ENCODE results near the gene PTPA. TPM values are rescaled to one million over a fixed set of nuclear protein-coding genes. Genes with fewer than 3 reads are reported as not detected.

The PTPA gene
- total RNA-seq, 1 experiment from 2014 or later: 91.8 TPM

DNA sequence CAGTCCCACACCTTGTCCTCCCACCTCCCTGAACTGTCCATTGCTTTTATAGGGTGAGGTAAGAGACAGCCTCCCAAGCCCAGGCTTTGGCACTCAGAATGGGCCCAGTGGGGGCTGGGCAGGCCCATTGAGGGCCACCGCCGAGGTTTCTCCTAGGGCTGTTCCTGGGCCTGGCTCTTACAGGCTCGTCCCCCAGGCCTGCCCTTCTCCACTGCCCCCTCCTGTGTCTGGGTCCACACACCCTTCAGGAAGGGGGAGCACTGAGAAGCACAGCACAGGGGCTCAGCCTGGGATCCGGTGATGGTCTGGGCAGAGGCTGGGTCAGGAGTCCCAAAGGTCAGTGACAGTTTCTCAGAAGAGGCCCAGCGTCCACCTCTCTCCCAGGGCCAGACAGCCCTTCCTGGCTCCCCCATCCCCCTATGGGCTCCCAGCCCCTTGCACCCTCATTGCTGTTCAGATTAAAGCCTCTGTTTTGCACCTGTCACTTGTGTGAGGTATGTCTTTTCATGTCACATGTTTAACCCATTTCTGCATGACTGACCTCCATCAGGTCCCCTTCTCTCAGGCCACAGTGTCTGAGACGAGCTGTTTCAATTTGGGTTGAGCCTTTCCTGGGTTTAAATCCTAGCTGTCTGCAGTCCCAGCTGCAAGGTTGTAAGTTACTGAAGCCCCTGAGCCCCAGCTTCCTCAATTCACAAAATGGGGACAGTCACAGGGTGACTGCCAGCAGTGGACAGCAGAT lies 37.4 kb downstream of the PTPA start:
- H3K27ac Mint-ChIP-seq (ENCODE audit: low read depth, unreplicated experiment): no peak overlapping the region
- ChIA-PET POLR2A (interaction anchor here (0.6 to 1.2 kb wide), 2 partner anchors 19 to 46 kb away, joined by 3 to 4 read pairs; no protein-coding TSS in a partner anchor), CTCF (interaction anchor here (0.7 to 1.1 kb wide), 2 partner anchors 17 to 23 kb away, joined by 3 to 4 read pairs; no protein-coding TSS in a partner anchor)
- H3K9me3 Mint-ChIP-seq (ENCODE audit: unreplicated experiment): no peaks in the 10 kb centered on the region
- intact Hi-C loops (cut with micrococcal nuclease): no loop called here
- no peak overlapping the region for H3K4me3 Mint-ChIP-seq (ENCODE audit: unreplicated experiment)
- TSS peak; percentile 56 for BruUV-seq (replicated peaks)
- H3K36me3 Mint-ChIP-seq (ENCODE audit: insufficient read depth, unreplicated experiment): peaks cover 33% of the 10 kb centered on the region
- DNase-seq (ENCODE audit: unreplicated experiment): no peak
- H3K4me1 Mint-ChIP-seq (ENCODE audit: insufficient read depth, unreplicated experiment): no peaks in the 10 kb centered on the region
- H3K27me3 Mint-ChIP-seq (ENCODE audit: insufficient read depth, unreplicated experiment): no peaks in the 10 kb centered on the region
- TF ChIP-seq, protein P1, sequence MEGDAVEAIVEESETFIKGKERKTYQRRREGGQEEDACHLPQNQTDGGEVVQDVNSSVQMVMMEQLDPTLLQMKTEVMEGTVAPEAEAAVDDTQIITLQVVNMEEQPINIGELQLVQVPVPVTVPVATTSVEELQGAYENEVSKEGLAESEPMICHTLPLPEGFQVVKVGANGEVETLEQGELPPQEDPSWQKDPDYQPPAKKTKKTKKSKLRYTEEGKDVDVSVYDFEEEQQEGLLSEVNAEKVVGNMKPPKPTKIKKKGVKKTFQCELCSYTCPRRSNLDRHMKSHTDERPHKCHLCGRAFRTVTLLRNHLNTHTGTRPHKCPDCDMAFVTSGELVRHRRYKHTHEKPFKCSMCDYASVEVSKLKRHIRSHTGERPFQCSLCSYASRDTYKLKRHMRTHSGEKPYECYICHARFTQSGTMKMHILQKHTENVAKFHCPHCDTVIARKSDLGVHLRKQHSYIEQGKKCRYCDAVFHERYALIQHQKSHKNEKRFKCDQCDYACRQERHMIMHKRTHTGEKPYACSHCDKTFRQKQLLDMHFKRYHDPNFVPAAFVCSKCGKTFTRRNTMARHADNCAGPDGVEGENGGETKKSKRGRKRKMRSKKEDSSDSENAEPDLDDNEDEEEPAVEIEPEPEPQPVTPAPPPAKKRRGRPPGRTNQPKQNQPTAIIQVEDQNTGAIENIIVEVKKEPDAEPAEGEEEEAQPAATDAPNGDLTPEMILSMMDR (IDR thresholded peaks at IDR 0.05; ENCODE audit: unreplicated experiment): no peak

DNA sequence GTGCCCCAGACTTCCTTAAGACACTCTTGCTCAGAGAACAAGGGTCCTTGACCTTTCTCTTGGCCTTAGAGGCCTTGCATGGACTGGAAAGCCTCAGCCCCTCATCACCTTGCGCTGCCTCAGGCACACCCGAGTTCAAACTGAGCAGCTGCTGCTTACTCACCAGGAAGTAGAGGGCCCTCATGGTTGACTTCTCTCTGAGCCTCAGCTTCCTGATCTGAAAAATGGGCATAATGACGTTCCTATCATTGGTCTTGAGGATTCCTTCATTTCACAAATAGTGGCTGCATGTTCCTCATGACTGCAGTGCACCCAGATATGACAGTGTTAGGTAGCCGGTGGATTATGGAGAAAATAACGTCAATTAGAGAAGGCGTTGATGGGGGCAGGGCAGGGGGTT lies 38.2 kb downstream of the PTPA start:
- Mint-ChIP-seq H3K27ac (ENCODE audit: low read depth, unreplicated experiment) (no peak overlapping the region), H3K27me3 (ENCODE audit: insufficient read depth, unreplicated experiment) (no peaks in the 10 kb centered on the region), H3K36me3 (ENCODE audit: insufficient read depth, unreplicated experiment) (peaks cover 29% of the 10 kb centered on the region), H3K4me3 (ENCODE audit: unreplicated experiment) (no peak overlapping the region), H3K9me3 (ENCODE audit: unreplicated experiment) (no peaks in the 10 kb centered on the region), H3K4me1 (ENCODE audit: insufficient read depth, unreplicated experiment) (no peaks in the 10 kb centered on the region)
- intact Hi-C loops (cut with micrococcal nuclease): no loop called here
- ChIA-PET POLR2A (interaction anchor here (0.6 to 1.2 kb wide), 4 partner anchors 18 to 200 kb away, joined by 3 to 4 read pairs (median 3); no protein-coding TSS in a partner anchor), CTCF (interaction anchor here (0.7 to 1.1 kb wide), 2 partner anchors 17 to 23 kb away, joined by 3 to 4 read pairs; no protein-coding TSS in a partner anchor)
- no TSS peak for BruUV-seq (replicated peaks)
- no peak for DNase-seq (ENCODE audit: unreplicated experiment)
- TF ChIP-seq, protein P1 (IDR thresholded peaks at IDR 0.05; ENCODE audit: unreplicated experiment): no peak

DNA sequence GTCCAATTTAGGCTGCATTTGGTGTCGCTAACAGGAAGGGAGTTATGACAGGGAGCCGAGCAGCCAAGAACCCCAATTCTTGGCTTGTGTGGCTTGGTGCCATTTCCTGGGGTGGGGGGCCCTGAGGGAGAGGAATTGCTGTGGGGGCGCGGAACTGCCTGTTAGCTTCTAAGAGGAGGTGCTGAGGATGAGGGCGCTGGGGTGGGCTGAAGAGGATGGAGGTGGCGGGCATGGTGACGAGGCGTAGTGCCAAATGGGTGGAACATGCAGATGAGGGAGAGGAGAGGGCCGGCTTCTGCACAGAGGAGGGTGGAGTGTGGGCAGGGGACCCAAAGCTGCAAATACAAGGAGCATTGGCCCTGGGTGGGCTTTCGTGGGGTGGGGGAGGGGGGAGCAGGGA lies 38.9 kb downstream of the PTPA start:
- intact Hi-C loops (cut with micrococcal nuclease): no loop called here
- CTCF ChIA-PET: no interaction called here
- no peak for DNase-seq (ENCODE audit: unreplicated experiment)
- no TSS peak for BruUV-seq (replicated peaks)
- Mint-ChIP-seq H3K9me3 (ENCODE audit: unreplicated experiment) (no peaks in the 10 kb centered on the region), H3K27ac (ENCODE audit: low read depth, unreplicated experiment) (no peak overlapping the region), H3K36me3 (ENCODE audit: insufficient read depth, unreplicated experiment) (peaks cover 29% of the 10 kb centered on the region), H3K4me3 (ENCODE audit: unreplicated experiment) (no peak overlapping the region), H3K27me3 (ENCODE audit: insufficient read depth, unreplicated experiment) (no peaks in the 10 kb centered on the region), H3K4me1 (ENCODE audit: insufficient read depth, unreplicated experiment) (no peaks in the 10 kb centered on the region)
- TF ChIP-seq, protein P1 (IDR thresholded peaks at IDR 0.05; ENCODE audit: unreplicated experiment): no peak
- POLR2A ChIA-PET: no interaction called here

DNA sequence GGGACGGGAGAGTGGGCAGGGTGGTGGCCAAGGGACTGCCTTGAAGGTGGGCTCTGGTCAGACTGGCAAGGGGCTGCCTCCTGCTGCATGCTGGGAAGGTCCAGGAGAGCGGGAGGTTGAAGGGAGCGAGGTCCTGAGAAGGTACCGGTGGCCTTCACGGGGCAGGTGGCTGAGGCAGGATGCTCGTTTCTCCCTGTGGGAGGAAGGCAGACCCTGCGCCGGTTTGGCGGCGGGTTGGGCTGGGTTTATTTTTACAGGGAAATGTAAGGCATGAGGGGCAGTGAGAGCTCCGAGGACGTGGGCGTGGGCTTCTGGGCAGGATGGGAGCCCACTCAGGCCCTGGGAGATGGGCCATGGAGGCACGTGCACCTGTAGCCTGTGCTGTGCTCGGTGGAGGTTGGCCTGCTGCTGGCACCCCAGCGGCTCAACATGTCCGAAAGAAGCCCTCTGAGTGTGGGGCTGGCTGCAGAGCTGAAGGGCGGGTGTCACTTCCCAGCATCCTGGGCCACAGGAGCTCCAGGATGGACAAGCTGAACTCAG lies 39.5 kb downstream of the PTPA start:
- Mint-ChIP-seq H3K9me3 (ENCODE audit: unreplicated experiment) (no peaks in the 10 kb centered on the region), H3K4me3 (ENCODE audit: unreplicated experiment) (no peak overlapping the region), H3K27ac (ENCODE audit: low read depth, unreplicated experiment) (no peak overlapping the region), H3K4me1 (ENCODE audit: insufficient read depth, unreplicated experiment) (no peaks in the 10 kb centered on the region), H3K27me3 (ENCODE audit: insufficient read depth, unreplicated experiment) (no peaks in the 10 kb centered on the region), H3K36me3 (ENCODE audit: insufficient read depth, unreplicated experiment) (peaks cover 29% of the 10 kb centered on the region)
- ChIA-PET POLR2A (no interaction called here), CTCF (interaction anchor here (0.6 to 3.4 kb wide), 3 partner anchors 8 to 23 kb away, joined by 3 to 22 read pairs (median 11); no protein-coding TSS in a partner anchor)
- intact Hi-C loops (cut with micrococcal nuclease): no loop called here
- TF ChIP-seq, protein P1 (IDR thresholded peaks at IDR 0.05; ENCODE audit: unreplicated experiment): no peak
- BruUV-seq (replicated peaks): no TSS peak
- no peak for DNase-seq (ENCODE audit: unreplicated experiment)
